Activated CD4-positive, alpha-beta T cell treated with anti-CD3 and anti-CD28 coated beads for 1 hour (primary cell): ENCODE measurements around the gene OXCT1.

Experiments used
- DNase-seq: peaks from one replicate; pipeline ENCODE4 v3.0.0-alpha.2; 2020

OXCT1 gene

GRCh38 chr5:41869724-41870626, at the start of gene OXCT1:
Gene OXCT1 (minus strand): TSS chr5:41870425. CDS start chr5:41870358, 67 bp downstream.
- peak; percentile 92 for DNase-seq

GRCh38 chr5:41918105-41918504, 47.9 kb upstream of the OXCT1 start:
- DNase-seq: no peak

GRCh38 chr5:41908374-41909079, 38.3 kb upstream of the OXCT1 start:
- no peak for DNase-seq

GRCh38 chr5:41906151-41906550, 35.9 kb upstream of the OXCT1 start:
- DNase-seq: no peak

GRCh38 chr5:41903892-41904799, 33.9 kb upstream of the OXCT1 start, which contains the start of gene RIMOC1:
Gene RIMOC1 (plus strand): TSS chr5:41904344. CDS start chr5:41904368, 24 bp downstream.
- DNase-seq: peak; percentile 95

GRCh38 chr5:41903382-41903891, 33.2 kb upstream of the OXCT1 start:
- no peak for DNase-seq

GRCh38 chr5:41896230-41896629, 26.0 kb upstream of the OXCT1 start:
- no peak for DNase-seq

- DNase-seq: no peak
Observed at GRCh38 chr5:41893074-41893851, 23.0 kb upstream of the OXCT1 start.

- no peak for DNase-seq
Observed at GRCh38 chr5:41892031-41892430, 21.8 kb upstream of the OXCT1 start.

GRCh38 chr5:41891066-41891707, 21.0 kb upstream of the OXCT1 start:
- no peak for DNase-seq

- DNase-seq: no peak
Observed at GRCh38 chr5:41885286-41885685, 15.1 kb upstream of the OXCT1 start.

GRCh38 chr5:41883936-41884335, 13.7 kb upstream of the OXCT1 start:
- no peak for DNase-seq

GRCh38 chr5:41883243-41883642, 13.0 kb upstream of the OXCT1 start:
- DNase-seq: no peak

GRCh38 chr5:41882765-41883164, 12.5 kb upstream of the OXCT1 start:
- DNase-seq: no peak

GRCh38 chr5:41878643-41879478, 8.6 kb upstream of the OXCT1 start:
- no peak for DNase-seq

GRCh38 chr5:41878173-41878572, 7.9 kb upstream of the OXCT1 start:
- DNase-seq: no peak

- no peak for DNase-seq
Observed at GRCh38 chr5:41877408-41877807, 7.2 kb upstream of the OXCT1 start.

- DNase-seq: no peak
Observed at GRCh38 chr5:41876678-41877077, 6.5 kb upstream of the OXCT1 start.

GRCh38 chr5:41875121-41875520, 4.9 kb upstream of the OXCT1 start:
- no peak for DNase-seq

- DNase-seq: no peak
Observed at GRCh38 chr5:41874512-41875060, 4.4 kb upstream of the OXCT1 start.
